Stomach (tissue), 9 donors: ENCODE results near the gene RANBP3. TPM values are rescaled to one million over a fixed set of nuclear protein-coding genes. Genes with fewer than 3 reads are reported as not detected.

Experiments used
- DNase-seq, 2 donors: peaks; one replicate each; pipeline versions ENCODE4 v3.0.0 to v3.0.0-alpha.2; 2013 to 2019
- H3K27ac ChIP-seq, 5 donors: fragments of 200-600 bp in 4 of 5; sonication (generic) in 4 of 5; one replicate each; pipeline ENCODE4 v1.5.1; 2013 to 2019; ENCODE audit warnings: mild to moderate bottlenecking in 1 of 5, moderate library complexity in 1 of 5
- H3K27me3 ChIP-seq, 3 donors: fragments of 200-600 bp; sonication (generic); one replicate each; pipeline ENCODE4 v1.5.1; 2017 to 2019; ENCODE audit warnings: mixed run types in 1 of 3
- H3K36me3 ChIP-seq, 4 donors: fragments of 200-600 bp; sonication (generic); 1 replicate in 3 of 4; 2 replicates in 1 of 4; pipeline ENCODE4 v1.5.1; 2016 to 2019
- H3K4me1 ChIP-seq, 4 donors: fragments of 200-600 bp; sonication (generic); one replicate each; pipeline ENCODE4 v1.5.1; 2016 to 2019
- H3K4me3 ChIP-seq, 4 donors: fragments of 200-600 bp; sonication (generic) in 3 of 4; one replicate each; pipeline ENCODE4 v1.5.1; 2016 to 2019; ENCODE audit warnings: mild to moderate bottlenecking in 1 of 4
- H3K9me3 ChIP-seq, 4 donors: fragments of 200-600 bp; sonication (generic); one replicate each; pipeline ENCODE4 v1.5.1; 2016 to 2019
- CTCF ChIP-seq, 7 experiments: fragments of 450-650 bp in 4 of 7; fragments of 200-600 bp in 3 of 7; sonication (generic) in 3 of 7; IDR thresholded peaks; one replicate each; pipeline ENCODE4 v1.5.1; 2016 to 2019; ENCODE audit warnings: antibody characterized with exemption in 7 of 7, control low read depth in 2 of 7, mild to moderate bottlenecking in 1 of 7
- EP300 ChIP-seq: sonication (generic); formaldehyde crosslinking; IDR thresholded peaks from one replicate; pipeline ENCODE4 v1.6.1; 2017; ENCODE audit warnings: antibody characterized with exemption
- POLR2A ChIP-seq, 4 donors: fragments of 450-650 bp; IDR thresholded peaks; one replicate each; pipeline ENCODE4 v1.6.1; 2016; ENCODE audit warnings: antibody characterized with exemption in 4 of 4, control low read depth in 2 of 4, mild to moderate bottlenecking in 1 of 4, moderate library complexity in 1 of 4
- POLR2AphosphoS5 ChIP-seq, 3 donors: sonication (generic); formaldehyde crosslinking; IDR thresholded peaks; one replicate each; pipeline ENCODE4 v1.6.1; 2016; ENCODE audit warnings: antibody characterized with exemption in 3 of 3
- WGBS, 5 donors: extraction: QIAGEN DNeasy Blood & Tissue Kit in 3 of 5; methylation state at CpG; one replicate each; pipeline versions ENCODE4 v1.1.5 to v1.1.7; 2013 to 2018; 5-methylcytosine and 5-hydroxymethylcytosine counted together
- intact Hi-C: fragments of 100-400 bp; cut with DNase I; formaldehyde crosslinking; loops from one replicate; pipeline ENCODE4 v1.15.1; 2023; ENCODE audit warnings: low total_unique reads
- polyA plus RNA-seq, 3 donors: library from polyadenylated mRNA; stranded (reverse); fragments of 200-250 nt; gene quantifications; one replicate each; pipeline ENCODE4 v1.2.3, GENCODE V29; 2013
- total RNA-seq, 5 donors: library from RNA; depleted of rRNA; stranded (reverse); fragments of >200 nt; gene quantifications; one replicate each; pipeline versions ENCODE4 v1.1.0 to v1.2.3, GENCODE V29; 2014 to 2016
- donor health status: healthy with polysubstance abuse.
- donor health status: Bipolar disorder and iron deficiency.
- donor health status: healthy.

RANBP3 gene
- total and polyA plus RNA-seq, 8 donors = 27.7 to 235 (median 39.2) TPM

GRCh38 chr19:5918463-5919079, 59.4 kb downstream of the RANBP3 start:
- no peak for DNase-seq
- H3K4me3 ChIP-seq = no peak overlapping the region
- peaks cover 21 to 32% (median 30%) of the 10 kb centered on the region in 4 donors for H3K4me1 ChIP-seq
- H3K27ac ChIP-seq = peak overlapping the region in 1 of 5 donors; percentile 2
- 92 to 96% (median 95%) methylated on average over 17 to 20 of the region's 20 CpGs for WGBS, 5 donors
- no peaks in the 10 kb centered on the region for H3K9me3 ChIP-seq
- H3K27me3 ChIP-seq = no peaks in the 10 kb centered on the region
- intact Hi-C loops = no loop called here
- peaks cover 66 to 85% (median 84%) of the 10 kb centered on the region in 4 donors for H3K36me3 ChIP-seq
- TF ChIP-seq POLR2AphosphoS5 (IDR thresholded peaks at IDR 0.05) = no peak
- TF ChIP-seq CTCF (IDR thresholded peaks at IDR 0.05) = no peak
- TF ChIP-seq POLR2A (IDR thresholded peaks at IDR 0.05) = no peak
- no peak for TF ChIP-seq EP300

DNA sequence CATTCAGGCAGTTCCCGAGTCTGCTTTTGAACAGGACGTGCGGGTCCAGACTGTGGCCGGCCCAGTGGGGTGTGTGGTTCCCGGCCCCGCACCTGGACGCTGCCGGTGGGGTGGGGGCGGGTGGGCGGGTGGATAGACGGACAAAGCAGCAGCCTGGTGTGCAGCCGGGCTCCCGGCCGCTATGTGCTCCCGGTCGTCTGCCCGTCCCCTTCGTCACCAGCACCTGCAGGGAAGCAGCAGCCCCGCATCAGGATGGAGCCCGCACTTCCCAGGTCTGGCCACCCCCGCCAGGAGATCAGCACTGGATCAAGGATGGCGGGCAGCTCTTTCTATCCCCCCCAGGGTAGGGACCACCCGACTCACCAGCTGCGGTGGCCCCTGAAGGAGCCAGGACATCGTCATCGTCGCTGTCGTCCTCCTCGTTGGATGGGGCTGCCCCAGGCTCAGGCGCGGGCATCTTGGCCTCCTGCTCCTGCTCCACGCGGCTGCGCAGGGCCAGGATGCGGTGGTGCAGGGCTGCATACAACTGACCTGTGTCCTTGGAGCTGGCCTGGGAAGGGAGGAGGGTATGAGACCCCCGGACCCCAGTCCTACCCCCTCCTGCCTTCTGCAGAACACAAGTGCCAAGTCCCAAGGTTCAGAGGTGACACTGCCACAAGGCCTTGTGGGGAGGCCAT, 60.4 kb downstream of the RANBP3 start:
- DNase-seq = no peak
- H3K36me3 ChIP-seq = peaks cover 56 to 80% (median 74%) of the 10 kb centered on the region in 4 donors
- peak overlapping the region in 1 of 5 donors; percentile 84 for H3K27ac ChIP-seq
- TF ChIP-seq POLR2A (IDR thresholded peaks at IDR 0.05) = no peak
- TF ChIP-seq EP300 = no peak
- no peak for TF ChIP-seq CTCF (IDR thresholded peaks at IDR 0.05)
- no peak for TF ChIP-seq POLR2AphosphoS5 (IDR thresholded peaks at IDR 0.05)
- no peaks in the 10 kb centered on the region for H3K27me3 ChIP-seq
- no peak overlapping the region for H3K4me3 ChIP-seq
- H3K4me1 ChIP-seq = peaks cover 21 to 33% (median 30%) of the 10 kb centered on the region in 4 donors
- intact Hi-C loops = no loop called here
- 87 to 91% (median 88%) methylated on average over 14 to 36 of the region's 36 CpGs for whole genome bisulfite sequencing, 5 donors
- H3K9me3 ChIP-seq = no peaks in the 10 kb centered on the region

GRCh38 chr19:5916181-5916708, 61.7 kb downstream of the RANBP3 start:
- peaks cover 21 to 33% (median 30%) of the 10 kb centered on the region in 4 donors for H3K4me1 ChIP-seq
- no peaks in the 10 kb centered on the region for H3K27me3 ChIP-seq
- H3K27ac ChIP-seq = peak overlapping the region; percentile 12 to 84 (median 81)
- H3K9me3 ChIP-seq = no peaks in the 10 kb centered on the region
- DNase-seq = peak in 1 of 2 donors; percentile 55
- intact Hi-C loops = no loop called here
- no peak for TF ChIP-seq EP300
- TF ChIP-seq CTCF (IDR thresholded peaks at IDR 0.05) = no peak
- TF ChIP-seq POLR2A (IDR thresholded peaks at IDR 0.05) = no peak
- no peak for TF ChIP-seq POLR2AphosphoS5 (IDR thresholded peaks at IDR 0.05)
- WGBS, 5 donors = 26 to 59% (median 43%) methylated on average over 9 to 14 of the region's 14 CpGs
- no peak overlapping the region for H3K4me3 ChIP-seq
- H3K36me3 ChIP-seq = peaks cover 44 to 68% (median 62%) of the 10 kb centered on the region in 4 donors

- Histone ChIP-seq H3K9me3 (no peaks in the 10 kb centered on the region), H3K4me3 (peak overlapping the region in 3 of 4 donors; percentile 25 to 37 (median 35)), H3K36me3 (peaks cover 39 to 68% (median 61%) of the 10 kb centered on the region in 4 donors), H3K27ac (peak overlapping the region; percentile 66 to 84 (median 81)), H3K4me1 (peaks cover 21 to 33% (median 30%) of the 10 kb centered on the region in 4 donors), H3K27me3 (no peaks in the 10 kb centered on the region)
- WGBS, 5 donors = 30 to 59% (median 51%) methylated on average over 11 of the region's 11 CpGs
- TF ChIP-seq POLR2AphosphoS5 (IDR thresholded peaks at IDR 0.05) (no peak), CTCF (IDR thresholded peaks at IDR 0.05) (no peak), POLR2A (IDR thresholded peaks at IDR 0.05) (no peak), EP300 (no peak)
- peak in 1 of 2 donors; percentile 59 for DNase-seq
- intact Hi-C loops = no loop called here
Measured at GRCh38 chr19:5915782-5916165, 62.2 kb downstream of the RANBP3 start.
